K562 (cell line): ENCODE data around the gene GFAP. TPM values are rescaled to one million over a fixed set of nuclear protein-coding genes. Genes with fewer than 3 reads are reported as not detected.

Experiments
- CEBPG ChIP-seq, 3 experiments: fragments of 200-800 bp in 1 of 3; sonication (Bioruptor generic) in 1 of 3; sonication (generic) in 1 of 3; formaldehyde crosslinking in 1 of 3; IDR thresholded peaks in 2 of 3; conservative IDR thresholded peaks in 1 of 3; 2 replicates each; pipeline versions ENCODE4 v1.6.1 to v1.8.0; 2016 to 2022; ENCODE audit warnings: missing compliant biosample characterization in 2 of 3, missing genetic modification characterization in 2 of 3, mild to moderate bottlenecking in 1 of 3, missing genetic modification reagents in 1 of 3
- CUX1 ChIP-seq: fragments of 200-800 bp; sonication (Bioruptor generic); IDR thresholded peaks from 2 replicates; pipeline ENCODE4 v1.6.1; 2016; ENCODE audit warnings: missing genetic modification characterization, missing compliant biosample characterization
- DACH1 ChIP-seq: fragments of 450-650 bp; IDR thresholded peaks from 2 replicates; pipeline ENCODE4 v1.6.1; 2018; ENCODE audit not compliant: partially characterized antibody
- HDAC1 ChIP-seq, 2 experiments: fragments of 450-650 bp; IDR thresholded peaks; 2 replicates each; pipeline ENCODE4 v1.6.1; 2016 to 2017; ENCODE audit warnings: inconsistent platforms in 1 of 2, mild to moderate bottlenecking in 1 of 2, moderate library complexity in 1 of 2
- SAFB2 ChIP-seq: fragments of 200-400 bp; formaldehyde crosslinking; IDR thresholded peaks from 2 replicates; pipeline ENCODE4 v1.6.1; 2018; ENCODE audit warnings: borderline replicate concordance, low read length, low read depth, moderate library complexity; ENCODE audit not compliant: severe bottlenecking
- STAT5A ChIP-seq: IDR thresholded peaks from 2 replicates; pipeline ENCODE4 v1.6.1; 2012; ENCODE audit warnings: low read length, inconsistent platforms, borderline replicate concordance
- ZKSCAN8 ChIP-seq: fragments of 200-800 bp; sonication (Bioruptor generic); IDR thresholded peaks from 2 replicates; pipeline ENCODE4 v1.6.1; 2016; ENCODE audit warnings: missing genetic modification characterization, missing compliant biosample characterization
- ZNF780A ChIP-seq: fragments of 250-450 bp; sonication (Bioruptor Pico); IDR thresholded peaks from 2 replicates; pipeline ENCODE4 v1.5.0; 2021; ENCODE audit warnings: mild to moderate bottlenecking
- polyA plus RNA-seq, 8 experiments: library from polyadenylated mRNA; depleted of rRNA in 4 of 8; stranded (reverse) in 5 of 8; unstranded in 3 of 8; fragments of >200 nt; fragmentation: Nextera tagmentation in 2 of 8; fragmentation: Illumina TruSeq in 1 of 8; extraction: Ambion mirVana in 2 of 8; extraction: Trizol in 1 of 8; gene quantifications; 2 replicates each; pipeline versions ENCODE4 v1.2.1 to v1.2.3, GENCODE V29; 2011 to 2014; ENCODE audit warnings: inconsistent platforms in 1 of 8, missing spikeins in 1 of 8
- total RNA-seq, 7 experiments: library from RNA; depleted of rRNA in 6 of 7; stranded (reverse); fragments of >200 nt in 6 of 7; fragmentation: Illumina TruSeq in 2 of 7; extraction: Trizol in 2 of 7; gene quantifications; 2 replicates each; pipeline versions ENCODE4 v1.2.1 to v1.2.3, GENCODE V29; 2011 to 2021; ENCODE audit warnings: low replicate concordance in 1 of 7

GFAP gene
- total and polyA plus RNA-seq, 9 of the 15 experiments (the other 6 are each of a cell fraction or from before 2014, with no cell fraction given): 0.07 to 1.4 (median 0.60) TPM; not detected in 1

DNA sequence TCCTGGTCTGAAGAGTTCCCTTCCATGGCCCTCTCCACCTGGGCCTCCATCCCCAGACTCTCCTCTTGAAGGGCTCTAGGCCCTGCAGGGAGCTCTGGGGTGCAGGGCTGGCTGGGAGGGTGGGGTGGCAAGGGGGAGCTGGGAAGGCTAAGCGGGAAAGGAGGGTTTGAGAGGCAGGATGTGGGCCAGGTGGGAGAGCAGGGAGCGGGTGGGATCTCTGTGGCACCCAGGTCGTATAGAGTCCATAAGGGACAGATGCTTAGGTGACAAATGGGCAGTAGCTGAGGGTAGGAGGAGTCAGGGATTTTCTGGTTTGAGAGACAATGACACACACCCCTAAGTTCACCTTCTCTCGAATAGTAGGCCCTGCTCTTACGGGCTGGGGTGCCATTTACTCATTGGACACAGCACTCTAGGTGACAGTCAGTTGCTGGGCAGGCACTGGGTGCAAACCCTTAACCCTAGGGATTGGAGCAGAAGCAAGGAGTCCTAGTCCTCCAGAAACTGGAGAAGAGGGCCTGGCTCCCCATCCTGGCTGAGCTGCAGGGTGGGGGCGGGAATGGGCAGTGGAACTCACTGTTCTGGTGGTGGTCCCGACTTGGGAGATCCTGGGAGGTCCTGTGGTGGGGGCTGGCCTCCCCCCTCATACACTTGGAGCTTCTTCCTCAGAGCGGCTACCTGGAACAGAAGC is 16.9 kb upstream of the GFAP start (continued):
- TF ChIP-seq CUX1 (CRISPR knock-in tag): no peak
- TF ChIP-seq HDAC1 (IDR thresholded peaks at IDR 0.05): no peak
- no peak for TF ChIP-seq SAFB2
- TF ChIP-seq ZKSCAN8 (CRISPR knock-in tag): no peak
- TF ChIP-seq CEBPG (CRISPR knock-in tag; IDR thresholded peaks at IDR 0.05): no peak
- TF ChIP-seq CEBPG (tag; conservative IDR thresholded peaks at IDR 0.05 in 1 of 2, IDR thresholded peaks at IDR 0.05 in 1 of 2): no peak
- TF ChIP-seq DACH1: no peak
- no peak for TF ChIP-seq STAT5A
- TF ChIP-seq ZNF780A (CRISPR knock-in tag): no peak
